CD4-positive, alpha-beta T cell treated with Interleukin-6 for 4 hours (primary cell): ENCODE data around the gene GDAP1L1.
"Not testable (repeated sequence)": the region's sequence is repeated elsewhere in the genome, so short reads cannot be mapped to it uniquely, and the experiment has no call there.

ENCODE experiments used
- DNase-seq: peaks from one replicate; pipeline ENCODE4 v3.0.0-alpha.2; 2020; ENCODE audit warnings: mixed read lengths

GDAP1L1 gene

GRCh38 chr20:44221368-44221954 lies 25.6 kb upstream of the GDAP1L1 start:
- DNase-seq, result no peak

GRCh38 chr20:44222027-44222426 lies 25.1 kb upstream of the GDAP1L1 start:
- no peak for DNase-seq

DNA sequence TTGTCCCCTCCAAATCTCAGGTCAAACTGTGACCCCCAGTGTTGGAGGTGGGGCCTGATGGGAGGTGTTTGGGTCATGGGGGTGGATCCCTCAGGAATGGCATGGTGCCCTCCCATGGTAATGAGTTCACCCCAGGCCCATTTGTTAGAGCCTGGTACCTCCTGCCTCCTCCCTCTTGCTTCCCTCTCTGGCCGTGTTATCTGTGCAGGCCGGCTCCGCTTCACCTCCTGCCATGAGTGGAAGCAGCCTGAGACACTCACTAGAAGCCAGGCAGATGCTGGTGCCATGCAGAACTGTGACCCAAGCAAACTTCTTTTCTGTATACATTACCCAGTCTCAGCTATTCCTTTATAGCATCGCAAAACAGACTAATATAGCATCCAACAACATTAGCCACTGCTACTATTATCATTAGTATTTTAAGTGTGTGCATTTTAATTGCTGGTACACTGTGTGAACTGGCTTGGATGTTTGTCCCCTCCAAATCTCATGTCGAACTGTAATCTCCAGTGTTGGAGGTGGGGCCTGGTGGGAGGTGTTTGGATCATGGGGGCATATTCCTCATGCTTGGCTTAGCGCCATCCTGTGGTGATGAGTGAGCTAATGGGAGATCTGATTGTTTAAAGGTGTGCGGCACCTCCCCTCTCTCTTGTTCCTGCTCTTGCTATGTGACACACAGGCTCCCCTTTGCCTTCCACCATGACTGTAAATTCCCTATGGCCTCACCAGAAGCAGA lies 24.3 kb upstream of the GDAP1L1 start:
- DNase-seq, result no peak

DNA sequence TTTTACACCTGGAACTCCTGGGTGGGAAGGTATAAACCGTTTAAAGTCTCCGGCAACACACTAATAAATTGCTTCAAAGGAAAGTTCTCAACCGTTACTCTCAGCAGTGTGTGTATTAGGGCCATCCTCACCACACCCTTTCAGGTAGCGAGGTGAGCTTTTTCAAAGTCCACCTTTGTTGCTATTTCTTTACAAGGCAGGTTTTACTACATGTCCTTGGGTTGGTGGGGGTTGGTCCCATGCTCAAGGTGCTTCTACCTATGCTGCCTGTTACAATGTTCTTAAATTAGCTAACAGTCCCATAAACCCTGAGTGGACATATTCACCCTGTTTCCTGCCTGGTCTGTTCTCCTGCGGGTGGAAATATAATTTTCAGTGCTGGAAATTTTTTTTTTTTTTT lies 23.4 kb upstream of the GDAP1L1 start:
- no peak for DNase-seq

GRCh38 chr20:44224637-44225036 lies 22.5 kb upstream of the GDAP1L1 start:
- no peak for DNase-seq

DNA sequence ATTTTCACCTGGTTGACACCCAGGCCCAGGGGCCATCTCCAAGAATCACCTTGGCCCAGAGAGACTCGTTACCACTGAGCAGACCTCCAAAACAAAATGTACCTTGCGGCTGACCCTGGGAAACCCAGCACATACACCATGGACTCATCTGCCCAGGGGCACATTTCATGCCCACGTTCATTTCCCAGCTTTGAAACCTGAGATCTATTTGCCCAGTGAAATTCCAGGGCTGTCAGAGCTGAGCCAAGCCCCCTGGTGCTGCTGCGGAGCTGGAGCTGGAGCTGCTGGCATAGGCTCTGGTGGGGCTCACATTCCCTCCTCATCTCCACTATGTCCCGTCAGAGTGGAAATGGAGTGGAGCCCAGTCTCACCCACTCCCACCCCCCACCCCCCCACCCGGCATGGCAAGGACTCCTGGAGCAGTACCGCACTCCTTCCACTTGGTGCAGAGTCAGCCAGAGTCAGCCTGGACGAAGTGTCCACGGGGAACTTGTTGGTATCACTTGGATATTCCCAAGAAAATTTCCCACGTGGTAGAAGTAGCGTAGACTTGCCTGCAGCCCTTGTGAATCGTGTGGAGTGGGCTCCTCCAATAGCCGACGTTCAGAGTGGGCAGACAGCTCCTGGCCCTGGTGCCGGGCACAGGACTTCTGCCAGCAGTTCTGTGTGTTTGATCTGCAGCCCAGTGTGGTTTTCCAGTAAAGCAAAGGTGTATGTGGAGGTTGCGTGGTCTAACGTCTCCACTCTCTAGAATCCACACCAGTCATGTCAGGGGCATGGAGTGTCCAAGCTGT lies 18.4 kb upstream of the GDAP1L1 start:
- DNase-seq, result no peak

DNA sequence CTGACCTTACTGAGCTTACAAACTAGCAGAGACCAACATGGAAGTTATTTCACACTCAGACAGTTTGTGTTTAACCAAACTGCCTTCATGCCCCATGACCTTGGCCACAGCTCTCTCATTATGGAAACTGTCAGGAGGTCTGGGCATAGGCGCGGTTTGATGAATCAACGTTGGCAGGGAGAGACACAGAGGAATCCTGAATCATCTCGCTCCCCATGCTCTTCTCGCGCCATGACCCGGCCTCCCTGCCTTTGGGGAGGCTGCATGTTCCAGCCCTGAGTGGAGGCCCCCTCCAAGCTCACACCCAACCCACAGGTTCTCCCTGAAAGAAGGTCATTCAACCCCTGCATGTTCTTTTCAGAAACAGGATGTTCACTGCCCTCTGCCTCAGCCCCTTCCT lies 15.9 kb upstream of the GDAP1L1 start:
- DNase-seq, result no peak

GRCh38 chr20:44231713-44232468 lies 15.2 kb upstream of the GDAP1L1 start:
- no peak for DNase-seq

- DNase-seq, result not testable (repeated sequence)
These were observed 14.6 kb upstream of the GDAP1L1 start for GRCh38 chr20:44232469-44232856.

DNA sequence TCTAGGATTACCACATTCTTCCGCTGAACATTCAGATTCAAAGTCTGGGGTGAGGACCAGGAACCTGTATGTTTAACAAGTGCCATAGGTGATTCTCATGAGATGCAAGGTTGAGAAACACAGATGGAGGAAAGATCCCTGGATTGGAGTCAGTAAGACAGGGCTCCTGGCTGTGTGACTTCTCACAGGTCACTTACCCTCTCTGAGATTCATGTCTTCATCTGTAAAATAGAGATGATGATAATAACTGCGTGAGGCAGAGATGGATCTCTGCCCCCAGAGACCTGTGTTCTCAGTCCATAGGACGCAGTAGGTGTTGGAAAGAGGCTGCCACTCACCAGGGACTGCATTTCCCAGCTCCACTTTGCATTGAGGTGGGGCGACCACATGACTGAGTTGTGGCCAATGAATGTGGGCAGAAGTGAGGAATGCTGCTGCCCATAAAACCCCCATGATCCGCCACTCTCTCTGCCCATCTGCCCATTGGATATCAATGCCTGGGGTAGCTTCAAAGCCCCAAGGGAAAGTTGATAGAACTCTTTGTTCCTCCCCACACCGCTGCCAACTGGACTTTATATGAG lies 13.6 kb upstream of the GDAP1L1 start:
- no peak for DNase-seq

GRCh38 chr20:44234566-44235317 lies 12.4 kb upstream of the GDAP1L1 start:
- no peak for DNase-seq

GRCh38 chr20:44235702-44236101 lies 11.4 kb upstream of the GDAP1L1 start:
- DNase-seq, result no peak

- DNase-seq, result not testable (repeated sequence)
These were observed 10.3 kb upstream of the GDAP1L1 start for GRCh38 chr20:44236840-44237239.

DNA sequence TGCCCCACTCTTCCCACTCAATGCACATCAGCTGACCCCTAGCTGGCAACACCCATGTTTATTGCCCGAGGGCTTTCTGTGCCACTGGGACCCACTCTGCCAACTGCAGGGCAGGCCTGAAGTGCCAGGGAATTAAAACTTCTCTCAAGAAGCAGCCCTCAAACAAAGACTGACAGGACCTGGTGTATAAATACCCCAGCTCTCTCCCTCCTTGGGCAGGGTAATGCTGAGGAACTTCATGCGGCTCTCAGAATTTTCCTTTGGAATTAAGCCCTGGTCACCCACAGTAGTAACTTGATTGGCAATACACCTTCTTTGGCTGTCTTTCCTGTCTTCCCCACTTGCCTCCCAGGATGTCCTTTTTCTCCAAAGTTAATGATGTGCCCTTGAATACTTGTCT lies 5.3 kb upstream of the GDAP1L1 start:
- no peak for DNase-seq

DNA sequence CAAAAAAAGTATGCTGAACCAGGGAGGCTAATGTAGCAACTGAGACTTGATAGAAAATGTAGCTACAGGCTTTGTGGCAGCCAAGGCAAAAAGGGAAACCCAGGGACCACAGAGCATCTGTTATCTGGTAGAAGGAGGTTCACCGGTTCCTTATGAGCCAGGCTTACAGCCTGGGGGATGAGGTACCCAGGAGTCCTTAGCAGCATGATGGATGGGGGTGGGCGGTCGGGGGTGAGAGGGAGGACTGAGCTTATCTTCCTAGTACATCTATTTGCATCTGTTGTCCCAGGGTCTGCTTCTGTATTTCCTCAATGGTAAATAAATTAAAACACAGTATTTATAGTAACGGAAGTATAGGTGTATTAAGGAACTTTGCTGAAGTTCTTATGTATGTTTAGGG lies 1.1 kb upstream of the GDAP1L1 start:
- no peak for DNase-seq

DNA sequence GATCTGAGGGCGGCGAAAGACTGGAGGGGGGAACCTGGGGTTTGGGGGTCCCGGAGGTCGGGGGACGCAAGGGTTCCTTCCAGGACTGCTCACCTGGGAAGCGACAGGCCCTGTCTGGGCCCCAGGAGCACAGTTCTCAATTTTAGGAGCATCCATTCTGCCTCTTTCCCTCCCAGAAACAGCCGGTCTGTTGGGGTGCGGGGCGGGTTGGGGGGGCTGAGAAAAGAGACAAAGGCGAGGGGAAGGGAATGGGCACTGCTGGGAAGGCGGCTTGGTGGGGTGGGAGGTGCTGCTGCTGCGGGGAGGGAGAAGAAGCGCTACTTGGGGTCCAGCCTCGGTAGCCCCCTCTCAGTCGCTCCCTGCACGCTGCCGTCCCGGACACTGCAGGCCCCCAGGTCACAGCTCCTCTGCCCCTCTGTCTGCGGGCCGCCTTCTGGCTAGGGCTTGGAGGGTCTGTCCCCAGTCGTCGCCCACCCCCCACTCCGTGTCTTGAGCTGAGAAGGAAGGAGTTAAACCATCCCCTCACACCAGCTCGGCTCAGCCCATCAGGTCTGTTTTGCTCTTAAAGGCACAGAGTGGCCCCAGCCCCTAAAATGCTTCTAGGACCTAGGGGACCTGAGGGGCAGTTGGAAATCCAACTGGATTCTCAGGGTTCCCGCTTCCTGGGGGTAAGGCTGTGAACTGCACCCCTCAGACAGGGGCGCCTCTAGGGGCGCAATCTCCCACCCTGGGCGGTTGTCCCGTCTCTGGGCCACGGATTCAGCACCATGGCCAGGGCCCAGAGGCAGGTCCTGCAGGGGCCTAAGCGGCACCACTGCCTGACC lies 690 bp downstream of the GDAP1L1 start:
- DNase-seq, result peak; percentile 23

- no peak for DNase-seq
These were observed 1.3 kb downstream of the GDAP1L1 start for GRCh38 chr20:44248410-44248759.

GRCh38 chr20:44251284-44251683 lies 4.2 kb downstream of the GDAP1L1 start:
- no peak for DNase-seq

- no peak for DNase-seq
These were observed 6.4 kb downstream of the GDAP1L1 start for GRCh38 chr20:44253528-44253927.

GRCh38 chr20:44254073-44254472 lies 7.0 kb downstream of the GDAP1L1 start:
- DNase-seq, result no peak

GRCh38 chr20:44255942-44256341 lies 8.8 kb downstream of the GDAP1L1 start:
- no peak for DNase-seq
